Measurements from ENCODE around the gene SPACA6. TPM values are rescaled to one million over a fixed set of nuclear protein-coding genes. Genes with fewer than 3 reads are reported as not detected.

Gene SPACA6
- total RNA-seq, 1 donor from 2014 or later, result 62.5 TPM

DNA sequence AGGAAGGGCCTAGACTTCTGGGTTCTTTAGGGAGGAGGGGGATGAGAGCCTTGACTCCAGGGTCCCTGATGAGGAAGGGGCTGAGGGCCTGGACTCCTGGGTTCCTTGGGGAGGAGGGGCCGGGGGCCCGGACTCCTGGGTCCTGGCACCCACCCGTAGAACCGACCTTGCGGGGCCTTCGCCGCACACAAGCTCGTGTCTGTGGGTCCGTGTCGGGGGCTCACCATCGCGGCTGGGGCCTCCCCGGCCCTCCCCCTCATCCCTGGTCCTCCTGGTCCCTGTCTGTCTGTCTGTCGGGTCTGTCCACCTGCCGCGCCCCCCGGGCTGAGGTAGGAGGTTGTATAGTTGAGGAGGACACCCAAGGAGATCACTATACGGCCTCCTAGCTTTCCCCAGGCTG is 662 bp upstream of the SPACA6 start:
- Histone ChIP-seq H3K27me3 (ENCODE audit: insufficient read depth, low read length) (no peaks in the 10 kb centered on the region), H3K36me3 (ENCODE audit: insufficient read depth, low read length) (peaks cover 21% of the 10 kb centered on the region), H3K9me3 (ENCODE audit: insufficient read depth, low read depth, low read length) (no peaks in the 10 kb centered on the region), H3K27ac (ENCODE audit: low read depth, low read length) (no peak overlapping the region), H3K4me1 (ENCODE audit: insufficient read depth, low read length) (peaks cover 28% of the 10 kb centered on the region), H4K20me1 (ENCODE audit: insufficient read depth, low read length) (peaks cover 73% of the 10 kb centered on the region), H3K4me3 (ENCODE audit: insufficient read depth, low read depth, low read length) (peak overlapping the region; percentile 89), H2AFZ (ENCODE audit: low read depth, low read length) (no peak overlapping the region), H3K4me2 (ENCODE audit: low read length) (peak overlapping the region; percentile 100), H3K9ac (ENCODE audit: low read length) (peak overlapping the region; percentile 96), H3K79me2 (ENCODE audit: insufficient read depth, low read length) (peaks cover 93% of the 10 kb centered on the region)
- FAIRE-seq, result no peak
- Mint-ChIP-seq H3K9me3 (ENCODE audit: unreplicated experiment) (no peaks in the 10 kb centered on the region), H3K27ac (ENCODE audit: unreplicated experiment) (no peak overlapping the region), H3K36me3 (ENCODE audit: low read depth, unreplicated experiment) (peaks cover 32% of the 10 kb centered on the region), H3K27me3 (ENCODE audit: low read depth, unreplicated experiment) (no peaks in the 10 kb centered on the region), H3K4me1 (ENCODE audit: low read depth, unreplicated experiment) (peaks cover 36% of the 10 kb centered on the region), H3K4me3 (ENCODE audit: unreplicated experiment) (peak overlapping the region; percentile 90)
- TF ChIP-seq, protein P1, sequence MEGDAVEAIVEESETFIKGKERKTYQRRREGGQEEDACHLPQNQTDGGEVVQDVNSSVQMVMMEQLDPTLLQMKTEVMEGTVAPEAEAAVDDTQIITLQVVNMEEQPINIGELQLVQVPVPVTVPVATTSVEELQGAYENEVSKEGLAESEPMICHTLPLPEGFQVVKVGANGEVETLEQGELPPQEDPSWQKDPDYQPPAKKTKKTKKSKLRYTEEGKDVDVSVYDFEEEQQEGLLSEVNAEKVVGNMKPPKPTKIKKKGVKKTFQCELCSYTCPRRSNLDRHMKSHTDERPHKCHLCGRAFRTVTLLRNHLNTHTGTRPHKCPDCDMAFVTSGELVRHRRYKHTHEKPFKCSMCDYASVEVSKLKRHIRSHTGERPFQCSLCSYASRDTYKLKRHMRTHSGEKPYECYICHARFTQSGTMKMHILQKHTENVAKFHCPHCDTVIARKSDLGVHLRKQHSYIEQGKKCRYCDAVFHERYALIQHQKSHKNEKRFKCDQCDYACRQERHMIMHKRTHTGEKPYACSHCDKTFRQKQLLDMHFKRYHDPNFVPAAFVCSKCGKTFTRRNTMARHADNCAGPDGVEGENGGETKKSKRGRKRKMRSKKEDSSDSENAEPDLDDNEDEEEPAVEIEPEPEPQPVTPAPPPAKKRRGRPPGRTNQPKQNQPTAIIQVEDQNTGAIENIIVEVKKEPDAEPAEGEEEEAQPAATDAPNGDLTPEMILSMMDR (IDR thresholded peaks at IDR 0.05; ENCODE audit: insufficient read depth, low read depth, low read length), result no peak
- no peak for DNase-seq (ENCODE audit: low read depth)

GRCh38 chr19:51693819-51694218 is 689 bp downstream of the SPACA6 start:
- peak overlapping the region; percentile 75 for H3K4me3 Mint-ChIP-seq (ENCODE audit: unreplicated experiment)
- H4K20me1 ChIP-seq (ENCODE audit: insufficient read depth, low read length), result peaks cover 86% of the 10 kb centered on the region
- no peaks in the 10 kb centered on the region for H3K27me3 ChIP-seq (ENCODE audit: insufficient read depth, low read length)
- no peak overlapping the region for H3K4me3 ChIP-seq (ENCODE audit: insufficient read depth, low read depth, low read length)
- FAIRE-seq (no peak), DNase-seq (ENCODE audit: low read depth) (no peak)
- H3K36me3 ChIP-seq (ENCODE audit: insufficient read depth, low read length), result peaks cover 33% of the 10 kb centered on the region
- peak overlapping the region; percentile 11 for H3K4me2 ChIP-seq (ENCODE audit: low read length)
- H3K27ac Mint-ChIP-seq (ENCODE audit: unreplicated experiment), result peak overlapping the region; percentile 12
- TF ChIP-seq EZH2 (IDR thresholded peaks at IDR 0.05; ENCODE audit: insufficient read depth, low read length), result no peak
- TF ChIP-seq, protein P1 (IDR thresholded peaks at IDR 0.05; ENCODE audit: insufficient read depth, low read depth, low read length), result no peak
- H3K27me3 Mint-ChIP-seq (ENCODE audit: low read depth, unreplicated experiment), result no peaks in the 10 kb centered on the region
- H3K79me2 ChIP-seq (ENCODE audit: insufficient read depth, low read length), result peaks cover 99% of the 10 kb centered on the region
- H3K4me1 ChIP-seq (ENCODE audit: insufficient read depth, low read length), result peaks cover 19% of the 10 kb centered on the region
- H3K9me3 Mint-ChIP-seq (ENCODE audit: unreplicated experiment), result peaks cover 2% of the 10 kb centered on the region
- no peaks in the 10 kb centered on the region for H3K9me3 ChIP-seq (ENCODE audit: insufficient read depth, low read depth, low read length)
- H3K4me1 Mint-ChIP-seq (ENCODE audit: low read depth, unreplicated experiment), result peaks cover 34% of the 10 kb centered on the region
- no peak overlapping the region for H3K9ac ChIP-seq (ENCODE audit: low read length)
- H3K36me3 Mint-ChIP-seq (ENCODE audit: low read depth, unreplicated experiment), result peaks cover 40% of the 10 kb centered on the region
- no peak overlapping the region for H3K27ac ChIP-seq (ENCODE audit: low read depth, low read length)
- H2AFZ ChIP-seq (ENCODE audit: low read depth, low read length), result no peak overlapping the region

DNA sequence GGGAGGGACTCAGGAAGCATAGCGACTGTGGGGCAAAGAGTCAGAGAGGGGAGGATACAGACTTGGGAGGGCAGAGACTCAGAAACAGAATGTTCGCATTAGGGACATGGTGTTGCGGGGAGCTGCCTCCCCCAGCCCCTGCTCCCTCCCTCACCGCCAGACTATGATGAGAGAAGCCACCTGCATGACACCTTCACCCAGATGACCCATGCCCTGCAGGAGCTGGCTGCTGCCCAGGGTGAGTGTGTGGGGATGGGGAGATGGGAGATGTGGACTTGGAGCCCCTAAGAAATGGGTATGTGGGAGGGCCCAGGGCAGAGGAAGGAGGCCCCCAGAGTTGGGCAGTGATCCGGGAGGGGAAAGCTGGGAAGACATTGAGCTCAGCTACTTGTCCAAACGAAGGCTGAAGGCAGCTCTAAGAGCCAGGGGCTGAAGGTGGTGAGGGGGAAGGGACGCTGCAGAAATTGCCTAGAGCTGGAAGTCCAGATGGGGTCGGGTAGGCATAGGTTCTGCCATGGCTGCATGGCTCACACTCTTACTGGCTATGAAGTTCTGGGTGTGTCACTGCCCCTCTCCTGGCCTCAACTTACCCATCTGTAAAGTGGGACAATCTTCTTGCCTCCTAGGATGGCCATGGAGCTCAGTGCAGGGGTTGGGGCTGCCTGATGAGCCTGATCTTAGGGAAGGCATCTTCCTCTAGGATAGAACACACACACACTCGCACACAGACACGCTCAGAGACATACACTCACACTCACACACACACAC is 1.4 kb downstream of the SPACA6 start:
- peak overlapping the region; percentile 54 for H3K27ac Mint-ChIP-seq (ENCODE audit: unreplicated experiment)
- Histone ChIP-seq H2AFZ (ENCODE audit: low read depth, low read length) (no peak overlapping the region), H3K4me3 (ENCODE audit: insufficient read depth, low read depth, low read length) (no peak overlapping the region), H4K20me1 (ENCODE audit: insufficient read depth, low read length) (peaks cover 93% of the 10 kb centered on the region), H3K4me2 (ENCODE audit: low read length) (no peak overlapping the region), H3K4me1 (ENCODE audit: insufficient read depth, low read length) (peaks cover 19% of the 10 kb centered on the region), H3K27me3 (ENCODE audit: insufficient read depth, low read length) (no peaks in the 10 kb centered on the region), H3K79me2 (ENCODE audit: insufficient read depth, low read length) (peaks cover 99% of the 10 kb centered on the region), H3K36me3 (ENCODE audit: insufficient read depth, low read length) (peaks cover 33% of the 10 kb centered on the region), H3K9me3 (ENCODE audit: insufficient read depth, low read depth, low read length) (no peaks in the 10 kb centered on the region), H3K27ac (ENCODE audit: low read depth, low read length) (no peak overlapping the region), H3K9ac (ENCODE audit: low read length) (peak overlapping the region; percentile 10)
- TF ChIP-seq EZH2 (IDR thresholded peaks at IDR 0.05; ENCODE audit: insufficient read depth, low read length), result no peak
- TF ChIP-seq, protein P1 (IDR thresholded peaks at IDR 0.05; ENCODE audit: insufficient read depth, low read depth, low read length), result no peak
- no peaks in the 10 kb centered on the region for H3K27me3 Mint-ChIP-seq (ENCODE audit: low read depth, unreplicated experiment)
- DNase-seq (ENCODE audit: low read depth), result no peak
- peaks cover 2% of the 10 kb centered on the region for H3K9me3 Mint-ChIP-seq (ENCODE audit: unreplicated experiment)
- no peak for FAIRE-seq
- H3K36me3 Mint-ChIP-seq (ENCODE audit: low read depth, unreplicated experiment), result peaks cover 41% of the 10 kb centered on the region
- H3K4me1 Mint-ChIP-seq (ENCODE audit: low read depth, unreplicated experiment), result peaks cover 34% of the 10 kb centered on the region
- H3K4me3 Mint-ChIP-seq (ENCODE audit: unreplicated experiment), result peak overlapping the region; percentile 75

Data from astrocyte (in vitro differentiated cells and primary cell).